OCI-LY1 (cell line): ENCODE results near the gene CLDN19.

Experiments
- H2AFZ ChIP-seq: fragments of 200-600 bp; sonication (generic), shearing (Covaris generic); 2 replicates; pipeline ENCODE4 v1.6.0; 2014; ENCODE audit warnings: antibody characterized with exemption, mild to moderate bottlenecking, low read length
- H3F3A ChIP-seq: fragments of 200-600 bp; sonication (generic), shearing (Covaris generic); 2 replicates; pipeline ENCODE4 v1.6.0; 2014; ENCODE audit warnings: mild to moderate bottlenecking, antibody characterized with exemption, low read length, moderate library complexity; ENCODE audit not compliant: insufficient read depth
- H3K27ac ChIP-seq: fragments of 200-600 bp; sonication (generic); 2 replicates; pipeline ENCODE4 v1.5.1; 2014; ENCODE audit warnings: low read length, mixed run types, mild to moderate bottlenecking, low read depth; ENCODE audit not compliant: poor library complexity, severe bottlenecking
- H3K27me3 ChIP-seq: fragments of 200-600 bp; sonication (generic); 2 replicates; pipeline ENCODE4 v1.6.0; 2014; ENCODE audit warnings: antibody characterized with exemption, mild to moderate bottlenecking, low read length, moderate library complexity; ENCODE audit not compliant: insufficient read depth
- H3K36me3 ChIP-seq: fragments of 200-600 bp; sonication (generic); 2 replicates; pipeline ENCODE4 v1.6.1; 2014; ENCODE audit warnings: mild to moderate bottlenecking, antibody characterized with exemption, low read length, moderate library complexity, mixed read lengths; ENCODE audit not compliant: insufficient read depth
- H3K4me1 ChIP-seq: fragments of 200-600 bp; sonication (generic); 2 replicates; pipeline ENCODE4 v1.5.1; 2014; ENCODE audit warnings: mild to moderate bottlenecking, low read length, moderate library complexity; ENCODE audit not compliant: insufficient read depth, severe bottlenecking
- H3K4me2 ChIP-seq: fragments of 200-600 bp; sonication (generic), shearing (Covaris generic); 2 replicates; pipeline ENCODE4 v1.6.1; 2014; ENCODE audit warnings: low read length
- H3K4me3 ChIP-seq: fragments of 200-600 bp; sonication (generic); 2 replicates; pipeline ENCODE4 v1.5.1; 2014; ENCODE audit warnings: low read length, low read depth, mild to moderate bottlenecking, mixed read lengths; ENCODE audit not compliant: poor library complexity, severe bottlenecking
- H3K79me2 ChIP-seq: fragments of 200-600 bp; shearing (Covaris generic); 2 replicates; pipeline ENCODE4 v1.6.1; 2016; ENCODE audit warnings: mixed run types, low read length, mixed read lengths; ENCODE audit not compliant: insufficient read depth
- H3K9ac ChIP-seq: fragments of 200-600 bp; sonication (generic), shearing (Covaris generic); 2 replicates; pipeline ENCODE4 v1.6.1; 2014; ENCODE audit warnings: mild to moderate bottlenecking, low read length, mixed read lengths
- H3K9me2 ChIP-seq: fragments of 200-600 bp; sonication (generic), shearing (Covaris generic); 2 replicates; pipeline ENCODE4 v1.6.1; 2014; ENCODE audit warnings: low read depth, mild to moderate bottlenecking, low read length, mixed read lengths
- H3K9me3 ChIP-seq: fragments of 200-600 bp; shearing (Covaris generic); 2 replicates; pipeline ENCODE4 v1.6.1; 2014; ENCODE audit warnings: low read length, mixed read lengths
- H4K20me1 ChIP-seq: fragments of 200-600 bp; sonication (generic), shearing (Covaris generic); 2 replicates; pipeline ENCODE4 v1.6.0; 2016; ENCODE audit warnings: mild to moderate bottlenecking, low read length; ENCODE audit not compliant: insufficient read depth
- EZH2 ChIP-seq: fragments of 200-600 bp; sonication (generic), shearing (Covaris generic); IDR thresholded peaks from 2 replicates; pipeline ENCODE4 v1.8.0; 2017; ENCODE audit warnings: borderline replicate concordance, mixed run types, mild to moderate bottlenecking, antibody characterized with exemption, low read length, moderate library complexity, mixed read lengths
- TF ChIP-seq, protein P1 (sequence below): fragments of 200-600 bp; sonication (generic), shearing (Covaris generic); IDR thresholded peaks from 2 replicates; pipeline ENCODE4 v1.5.1; 2017; ENCODE audit warnings: mild to moderate bottlenecking, antibody characterized with exemption, low read length, moderate library complexity, mixed read lengths

The CLDN19 gene, protein sequence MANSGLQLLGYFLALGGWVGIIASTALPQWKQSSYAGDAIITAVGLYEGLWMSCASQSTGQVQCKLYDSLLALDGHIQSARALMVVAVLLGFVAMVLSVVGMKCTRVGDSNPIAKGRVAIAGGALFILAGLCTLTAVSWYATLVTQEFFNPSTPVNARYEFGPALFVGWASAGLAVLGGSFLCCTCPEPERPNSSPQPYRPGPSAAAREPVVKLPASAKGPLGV

DNA sequence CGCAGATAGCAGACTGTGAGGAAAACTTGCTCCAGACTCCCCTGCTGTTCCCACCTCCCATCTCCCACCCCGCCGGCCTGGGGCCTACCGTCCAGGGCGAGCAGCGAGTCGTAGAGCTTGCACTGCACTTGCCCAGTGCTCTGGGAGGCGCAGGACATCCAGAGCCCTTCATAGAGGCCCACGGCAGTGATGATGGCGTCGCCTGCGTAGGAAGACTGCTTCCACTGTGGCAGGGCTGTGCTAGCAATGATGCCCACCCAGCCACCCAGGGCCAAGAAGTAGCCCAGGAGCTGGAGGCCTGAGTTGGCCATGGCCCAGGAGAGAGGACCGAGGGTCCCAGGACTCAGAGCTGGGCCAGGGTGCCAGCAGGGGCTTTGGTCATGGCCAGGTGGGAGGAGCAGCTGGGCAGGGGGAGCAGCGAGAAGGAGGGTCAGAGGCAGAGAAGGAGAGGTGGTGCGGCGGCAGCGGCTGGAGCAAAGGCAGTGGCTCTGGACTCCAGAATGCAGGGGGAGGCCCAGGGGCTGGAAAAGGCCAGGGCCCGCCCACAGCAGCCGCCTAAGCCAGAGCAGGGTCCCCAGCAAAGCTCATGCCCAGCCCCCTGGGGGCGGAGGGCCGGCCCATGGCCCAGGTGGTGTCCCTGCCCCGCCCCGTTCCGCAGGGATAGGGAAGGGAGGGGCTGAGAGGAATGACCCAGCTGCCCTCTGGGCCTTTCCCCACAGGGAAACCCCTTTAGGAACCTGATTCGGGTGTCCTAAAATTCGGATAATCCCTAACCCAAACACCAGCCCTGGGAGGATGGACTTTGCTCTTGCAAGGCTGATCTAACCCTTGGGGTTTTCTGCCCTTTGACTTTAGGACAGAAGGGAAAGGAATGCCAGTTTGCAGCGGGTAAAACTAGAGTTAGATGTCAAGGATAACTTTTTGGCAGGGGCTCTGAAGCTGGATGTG lies at the start of gene CLDN19:
Gene CLDN19, minus strand, starts transcription at position 484 of the 948 bp plus-strand sequence. Its CDS starts 173 bp downstream, at position 311.
- Histone ChIP-seq H3F3A (no peaks in the 10 kb centered on the region), H3K9ac (no peak within 1 kb of the TSS), H3K27me3 (no peaks in the 10 kb centered on the region), H3K4me1 (no peaks in the 10 kb centered on the region), H3K9me3 (no peaks in the 10 kb centered on the region), H4K20me1 (no peaks in the 10 kb centered on the region), H3K27ac (no peak within 1 kb of the TSS), H3K4me3 (no peak within 1 kb of the TSS), H3K4me2 (no peak within 1 kb of the TSS), H2AFZ (no peak within 1 kb of the TSS), H3K36me3 (no peaks in the 10 kb centered on the region), H3K79me2 (no peaks in the 10 kb centered on the region), H3K9me2 (no peaks in the 10 kb centered on the region)
- TF ChIP-seq, protein P1, sequence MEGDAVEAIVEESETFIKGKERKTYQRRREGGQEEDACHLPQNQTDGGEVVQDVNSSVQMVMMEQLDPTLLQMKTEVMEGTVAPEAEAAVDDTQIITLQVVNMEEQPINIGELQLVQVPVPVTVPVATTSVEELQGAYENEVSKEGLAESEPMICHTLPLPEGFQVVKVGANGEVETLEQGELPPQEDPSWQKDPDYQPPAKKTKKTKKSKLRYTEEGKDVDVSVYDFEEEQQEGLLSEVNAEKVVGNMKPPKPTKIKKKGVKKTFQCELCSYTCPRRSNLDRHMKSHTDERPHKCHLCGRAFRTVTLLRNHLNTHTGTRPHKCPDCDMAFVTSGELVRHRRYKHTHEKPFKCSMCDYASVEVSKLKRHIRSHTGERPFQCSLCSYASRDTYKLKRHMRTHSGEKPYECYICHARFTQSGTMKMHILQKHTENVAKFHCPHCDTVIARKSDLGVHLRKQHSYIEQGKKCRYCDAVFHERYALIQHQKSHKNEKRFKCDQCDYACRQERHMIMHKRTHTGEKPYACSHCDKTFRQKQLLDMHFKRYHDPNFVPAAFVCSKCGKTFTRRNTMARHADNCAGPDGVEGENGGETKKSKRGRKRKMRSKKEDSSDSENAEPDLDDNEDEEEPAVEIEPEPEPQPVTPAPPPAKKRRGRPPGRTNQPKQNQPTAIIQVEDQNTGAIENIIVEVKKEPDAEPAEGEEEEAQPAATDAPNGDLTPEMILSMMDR: no peak
- TF ChIP-seq EZH2: no peak

DNA sequence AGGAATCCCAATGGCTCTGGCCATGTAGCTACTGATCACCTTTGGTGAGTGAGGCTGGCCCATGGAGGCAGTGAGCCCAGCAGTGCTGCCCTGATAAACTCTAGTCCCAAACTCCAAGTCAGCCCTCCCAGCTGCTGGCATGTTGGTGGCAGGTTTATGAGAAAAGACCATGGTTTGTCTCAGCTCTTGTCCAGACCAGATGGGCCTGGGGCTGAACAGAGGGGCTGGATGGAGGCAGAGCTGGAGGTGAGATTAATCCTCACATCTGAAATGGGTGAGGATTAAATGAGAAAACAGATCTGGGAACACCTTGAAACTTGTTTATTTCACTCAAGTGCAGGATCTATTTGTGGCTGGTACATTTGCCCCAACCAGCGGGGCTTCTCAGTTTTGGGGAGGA lies 48.0 kb upstream of the CLDN19 start:
- Histone ChIP-seq H3K27ac (no peak overlapping the region), H3K27me3 (no peaks in the 10 kb centered on the region), H3K79me2 (no peaks in the 10 kb centered on the region), H3K4me1 (no peaks in the 10 kb centered on the region), H3F3A (no peaks in the 10 kb centered on the region), H4K20me1 (no peaks in the 10 kb centered on the region), H2AFZ (no peak overlapping the region), H3K9ac (no peak overlapping the region), H3K36me3 (peaks cover 4% of the 10 kb centered on the region), H3K9me2 (no peaks in the 10 kb centered on the region), H3K9me3 (no peaks in the 10 kb centered on the region), H3K4me3 (no peak overlapping the region), H3K4me2 (no peak overlapping the region)
- TF ChIP-seq, protein P1: no peak
- no peak for TF ChIP-seq EZH2

DNA sequence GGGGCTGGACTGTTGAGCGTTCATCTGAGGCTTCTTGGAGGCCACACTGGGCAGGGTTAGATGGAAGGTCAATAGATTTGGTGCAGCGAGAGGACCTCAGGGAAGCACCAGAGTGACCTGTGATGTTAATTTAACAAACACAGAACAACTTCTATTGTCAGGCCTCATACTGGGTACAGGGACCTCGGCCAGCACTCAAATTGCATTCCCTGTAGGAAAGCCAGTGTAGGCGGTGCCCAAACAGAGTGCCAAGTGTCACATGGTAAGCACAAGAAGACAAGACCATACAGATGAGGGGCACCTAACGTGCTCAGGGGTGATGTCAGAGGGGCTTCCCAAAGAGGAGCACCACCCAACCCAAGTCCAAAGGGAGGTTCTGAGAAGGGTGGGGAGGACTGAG lies 46.1 kb upstream of the CLDN19 start:
- no peaks in the 10 kb centered on the region for H3K27me3 ChIP-seq
- no peak overlapping the region for H3K4me3 ChIP-seq
- no peaks in the 10 kb centered on the region for H3K9me3 ChIP-seq
- no peak overlapping the region for H3K27ac ChIP-seq
- no peaks in the 10 kb centered on the region for H3K9me2 ChIP-seq
- peaks cover 19% of the 10 kb centered on the region for H3K36me3 ChIP-seq
- H2AFZ ChIP-seq: no peak overlapping the region
- no peak overlapping the region for H3K4me2 ChIP-seq
- TF ChIP-seq, protein P1: no peak
- no peak for TF ChIP-seq EZH2
- no peaks in the 10 kb centered on the region for H3F3A ChIP-seq
- H3K4me1 ChIP-seq: no peaks in the 10 kb centered on the region
- H3K9ac ChIP-seq: no peak overlapping the region
- H3K79me2 ChIP-seq: no peaks in the 10 kb centered on the region
- H4K20me1 ChIP-seq: no peaks in the 10 kb centered on the region
